Endothelial cell of umbilical vein (primary cell): ENCODE results near the gene MORC1. TPM values are rescaled to one million over a fixed set of nuclear protein-coding genes. Genes with fewer than 3 reads are reported as not detected.

ENCODE experiments used
- BruUV-seq: library from RNA; stranded (reverse); fragments of 400-500 nt; replicated peaks from 2 replicates; lab custom pipeline; 2021; lab: Mats Ljungman, UMichigan
- CTCF ChIA-PET: fragments of 300-600, 350-600 bp; sonication (Branson Sonifier 250); formaldehyde crosslinking; loops from one replicate; lab custom pipeline; 2021; ENCODE audit warnings: antibody characterized with exemption, inconsistent platforms; lab: Charles Lee
- POLR2A ChIA-PET: fragments of 300-600, 350-600 bp; sonication (Branson Sonifier 250); formaldehyde crosslinking; loops from one replicate; lab custom pipeline; 2021; ENCODE audit warnings: antibody characterized with exemption, inconsistent platforms; lab: Charles Lee
- DNase-seq: peaks from one replicate; pipeline ENCODE4 v3.0.0-alpha.2; 2011; ENCODE audit warnings: low read depth, low spot score
- FAIRE-seq: peaks from 2 replicates; lab custom pipeline; 2011; peaks lifted over from hg19 to GRCh38; lab: Jason Lieb, UNC
- H2AFZ ChIP-seq: 2 replicates; pipeline ENCODE4 v1.6.0; 2012; ENCODE audit warnings: low read depth, low read length, control low read depth, inconsistent platforms
- H3K27ac ChIP-seq: 2 replicates; pipeline ENCODE4 v1.5.1; 2011; ENCODE audit warnings: low read depth, mild to moderate bottlenecking, control low read depth, low read length, moderate library complexity; ENCODE audit not compliant: insufficient read depth
- H3K27me3 ChIP-seq, 2 experiments: 2 replicates each; pipeline versions ENCODE4 v1.6.0 to v1.6.1; 2011; ENCODE audit warnings: low read length in 2 of 2, mixed read lengths in 1 of 2; ENCODE audit not compliant: control insufficient read depth in 2 of 2, insufficient read depth in 2 of 2
- H3K36me3 ChIP-seq, 2 experiments: 2 replicates in 1 of 2; 3 replicates in 1 of 2; pipeline ENCODE4 v1.5.1; 2011; ENCODE audit warnings: low read length in 2 of 2, mild to moderate bottlenecking in 1 of 2, moderate library complexity in 1 of 2; ENCODE audit not compliant: control insufficient read depth in 2 of 2, insufficient read depth in 2 of 2; ENCODE audit errors: extremely low read depth in 1 of 2
- H3K4me1 ChIP-seq: 3 replicates; pipeline ENCODE4 v1.5.1; 2011; ENCODE audit warnings: mild to moderate bottlenecking, low read length; ENCODE audit not compliant: control insufficient read depth, insufficient read depth; ENCODE audit errors: extremely low read depth
- H3K4me2 ChIP-seq: 2 replicates; pipeline ENCODE4 v1.6.1; 2011; ENCODE audit warnings: low read length, control low read depth, mixed read lengths; ENCODE audit not compliant: insufficient read depth
- H3K4me3 ChIP-seq, 3 experiments: fragments of 200-600 bp in 1 of 3; sonication (generic), shearing (Covaris generic) in 1 of 3; replicated peaks in 1 of 3; 2 replicates each; pipeline ENCODE4 v1.5.1; 2011 to 2016; ENCODE audit warnings: control low read depth in 3 of 3, low read length in 3 of 3, mild to moderate bottlenecking in 2 of 3, inconsistent platforms in 1 of 3, low read depth in 1 of 3, moderate library complexity in 1 of 3; ENCODE audit not compliant: insufficient read depth in 1 of 3
- H3K79me2 ChIP-seq: 2 replicates; pipeline ENCODE4 v1.6.0; 2012; ENCODE audit warnings: low read length, inconsistent platforms; ENCODE audit not compliant: control insufficient read depth, insufficient read depth
- H3K9ac ChIP-seq: replicated peaks from 2 replicates; pipeline ENCODE3; 2011; ENCODE audit warnings: low read length, control low read depth; ENCODE audit not compliant: insufficient read depth; ENCODE audit errors: extremely low read depth
- H3K9me1 ChIP-seq: replicated peaks from 3 replicates; pipeline ENCODE4 v1.6.0; 2011; ENCODE audit warnings: mild to moderate bottlenecking, low read length; ENCODE audit not compliant: control insufficient read depth, insufficient read depth; ENCODE audit errors: extremely low read depth
- H3K9me3 ChIP-seq: replicated peaks from 2 replicates; pipeline ENCODE4 v1.5.1; 2012; ENCODE audit warnings: low read length, inconsistent platforms; ENCODE audit not compliant: control insufficient read depth, insufficient read depth
- H4K20me1 ChIP-seq: replicated peaks from 2 replicates; pipeline ENCODE3; 2011; ENCODE audit warnings: mild to moderate bottlenecking, low read length; ENCODE audit not compliant: control insufficient read depth, insufficient read depth; ENCODE audit errors: extremely low read depth
- CTCF ChIP-seq, 2 donors: IDR thresholded peaks; 1 replicate in 1 of 2; 2 replicates in 1 of 2; pipeline ENCODE4 v1.5.1; 2011; ENCODE audit warnings: low read length in 2 of 2, mild to moderate bottlenecking in 2 of 2, moderate library complexity in 2 of 2, control low read depth in 1 of 2, inconsistent platforms in 1 of 2, low read depth in 1 of 2; ENCODE audit not compliant: insufficient read depth in 1 of 2; ENCODE audit errors: extremely low read depth in 1 of 2
- EZH2 ChIP-seq: IDR thresholded peaks from 2 replicates; pipeline ENCODE4 v1.6.1; 2012; ENCODE audit warnings: borderline replicate concordance, low read depth, mild to moderate bottlenecking, moderate library complexity, low read length, inconsistent platforms; ENCODE audit not compliant: severe bottlenecking
- FOS ChIP-seq: IDR thresholded peaks from 2 replicates; pipeline ENCODE4 v1.6.1; 2011; ENCODE audit warnings: mild to moderate bottlenecking, low read length, moderate library complexity, borderline replicate concordance; ENCODE audit not compliant: insufficient read depth
- GATA2 ChIP-seq: IDR thresholded peaks from 2 replicates; pipeline ENCODE4 v1.7.0; 2011; ENCODE audit warnings: low read depth, mild to moderate bottlenecking, moderate library complexity, mixed read lengths, low read length; ENCODE audit not compliant: insufficient read length, insufficient read depth
- JUN ChIP-seq: IDR thresholded peaks from 2 replicates; pipeline ENCODE4 v1.6.1; 2011; ENCODE audit warnings: borderline replicate concordance, low read depth; ENCODE audit not compliant: insufficient read length, insufficient read depth
- MAX ChIP-seq: IDR thresholded peaks from 2 replicates; pipeline ENCODE4 v1.6.1; 2011; ENCODE audit not compliant: insufficient read depth, insufficient read length
- MYC ChIP-seq: IDR thresholded peaks from one replicate; pipeline ENCODE4 v1.6.1; 2011; ENCODE audit warnings: mild to moderate bottlenecking, low read depth, low read length
- POLR2A ChIP-seq: IDR thresholded peaks from 2 replicates; pipeline ENCODE4 v1.6.1; 2012; ENCODE audit warnings: low read depth, mild to moderate bottlenecking, control low read depth, low read length
- POLR2AphosphoS5 ChIP-seq: IDR thresholded peaks from 2 replicates; pipeline ENCODE4 v1.6.1; 2012; ENCODE audit warnings: low read depth, mild to moderate bottlenecking, control low read depth, low read length, moderate library complexity; ENCODE audit not compliant: insufficient read depth
- dilution Hi-C: fragments of 300-500 bp; cut with MboI; formaldehyde crosslinking; loops from one replicate; pipeline ENCODE4 v1.15.0; 2019; ENCODE audit warnings: low sequenced_read_pairs; ENCODE audit not compliant: extremely low pct_ligation_motif_present
- intact Hi-C: fragments of 100-400 bp; cut with micrococcal nuclease; formaldehyde crosslinking; loops from one replicate; pipeline ENCODE4 v1.10.0; 2022
- polyA plus RNA-seq, 4 experiments: library from polyadenylated mRNA; depleted of rRNA in 3 of 4; stranded (reverse) in 3 of 4; unstranded in 1 of 4; fragments of >200 nt; gene quantifications; 2 replicates each; pipeline versions ENCODE4 v1.2.1 to v1.2.3, GENCODE V29; 2011 to 2012; ENCODE audit warnings: missing spikeins in 1 of 4
- total RNA-seq: library from RNA; stranded (reverse); gene quantifications from 2 replicates; pipeline ENCODE4 v1.2.3, GENCODE V29; 2021

Gene MORC1
- total and polyA plus RNA-seq, 2 donors (not counting 3 experiments of a cell fraction or from before 2014, with no cell fraction given): not detected

DNA sequence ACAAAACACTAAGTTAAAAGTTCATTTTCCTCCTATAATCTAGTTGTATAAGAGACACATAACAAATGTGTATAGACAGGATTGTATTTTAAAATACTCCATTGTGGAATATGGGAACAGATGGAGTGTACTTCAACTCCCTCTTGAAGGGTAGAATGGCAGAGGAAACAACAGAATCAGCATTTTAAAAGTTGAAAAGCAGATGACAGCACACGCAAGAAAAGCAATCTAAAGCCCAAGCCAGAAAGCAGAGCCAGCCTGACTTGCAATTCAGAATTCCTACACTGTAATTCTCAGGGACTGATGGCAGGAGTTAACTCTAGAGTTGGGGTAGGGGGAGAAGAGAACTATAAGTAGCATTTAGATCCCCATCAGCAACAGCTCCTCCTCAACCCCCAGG, 22.8 kb downstream of the MORC1 start:
- Histone ChIP-seq H3K27ac (no peak overlapping the region), H3K9me1 (no peaks in the 10 kb centered on the region), H4K20me1 (no peaks in the 10 kb centered on the region), H3K4me1 (no peaks in the 10 kb centered on the region), H3K27me3 (no peaks in the 10 kb centered on the region), H3K79me2 (no peaks in the 10 kb centered on the region), H2AFZ (no peak overlapping the region), H3K36me3 (no peaks in the 10 kb centered on the region), H3K4me3 (no peak overlapping the region), H3K9ac (no peak overlapping the region), H3K9me3 (no peaks in the 10 kb centered on the region), H3K4me2 (no peak overlapping the region)
- BruUV-seq: no TSS peak
- no peak for TF ChIP-seq POLR2AphosphoS5
- TF ChIP-seq GATA2: no peak
- no peak for TF ChIP-seq MYC
- no peak for TF ChIP-seq JUN
- no peak for TF ChIP-seq MAX
- TF ChIP-seq FOS: no peak
- TF ChIP-seq POLR2A: no peak
- no peak for TF ChIP-seq CTCF (IDR thresholded peaks at IDR 0.05; ENCODE audit: extremely low read depth in 1 of 2, insufficient read depth in 1 of 2, low read depth in 1 of 2, low read length in 2 of 2)
- TF ChIP-seq EZH2: no peak
- dilution Hi-C loops (no loop called here), intact Hi-C loops (no loop called here)
- DNase-seq: no peak
- POLR2A ChIA-PET: no interaction called here
- CTCF ChIA-PET: no interaction called here
- no peak for FAIRE-seq
